Neural cell (in vitro differentiated cells): ENCODE results near the gene TMED3.

Experiments used
- CTCF ChIP-seq: fragments of 450-650 bp; IDR thresholded peaks from 2 replicates; pipeline ENCODE4 v1.5.1; 2014; ENCODE audit warnings: antibody characterized with exemption, mild to moderate bottlenecking, moderate library complexity; ENCODE audit not compliant: poor library complexity, severe bottlenecking
- EP300 ChIP-seq: fragments of 450-650 bp; conservative IDR thresholded peaks from 2 replicates; pipeline ENCODE4 v1.6.1; 2014; ENCODE audit warnings: antibody characterized with exemption, mild to moderate bottlenecking, moderate library complexity; ENCODE audit not compliant: poor library complexity, severe bottlenecking
- EZH2 ChIP-seq: fragments of 200-600, 300-800 bp; shearing (Covaris generic), sonication (generic); IDR thresholded peaks from 2 replicates; pipeline ENCODE4 v1.6.1; 2014; ENCODE audit warnings: antibody characterized with exemption, low read length, borderline replicate concordance, mild to moderate bottlenecking; ENCODE audit not compliant: insufficient read depth, poor library complexity, severe bottlenecking
- MXI1 ChIP-seq: fragments of 450-650 bp; conservative IDR thresholded peaks from 2 replicates; pipeline ENCODE4 v1.6.1; 2014; ENCODE audit warnings: antibody characterized with exemption, mild to moderate bottlenecking; ENCODE audit not compliant: poor library complexity, severe bottlenecking
- POLR2AphosphoS5 ChIP-seq: IDR thresholded peaks from 2 replicates; pipeline ENCODE4 v1.6.1; 2012
- RAD21 ChIP-seq: fragments of 450-650 bp; conservative IDR thresholded peaks from 2 replicates; pipeline ENCODE4 v1.6.1; 2014; ENCODE audit warnings: antibody characterized with exemption, mild to moderate bottlenecking, moderate library complexity
- REST ChIP-seq: IDR thresholded peaks from 2 replicates; pipeline ENCODE4 v1.6.1; 2012; ENCODE audit warnings: borderline replicate concordance
- TAF1 ChIP-seq: IDR thresholded peaks from 2 replicates; pipeline ENCODE4 v1.6.1; 2012; ENCODE audit warnings: low read depth

GRCh38 chr15:79261836-79262235 lies 49.1 kb upstream of the TMED3 start:
- no peak for TF ChIP-seq POLR2AphosphoS5
- TF ChIP-seq REST: no peak
- no peak for TF ChIP-seq MXI1
- TF ChIP-seq CTCF: no peak
- no peak for TF ChIP-seq EP300
- no peak for TF ChIP-seq EZH2
- TF ChIP-seq TAF1: no peak
- no peak for TF ChIP-seq RAD21
